ENCODE measurements around the gene P4HA2.
"Not testable (repeated sequence)": the region's sequence is repeated elsewhere in the genome, so short reads cannot be mapped to it uniquely, and the experiment has no call there.

P4HA2 gene

DNA sequence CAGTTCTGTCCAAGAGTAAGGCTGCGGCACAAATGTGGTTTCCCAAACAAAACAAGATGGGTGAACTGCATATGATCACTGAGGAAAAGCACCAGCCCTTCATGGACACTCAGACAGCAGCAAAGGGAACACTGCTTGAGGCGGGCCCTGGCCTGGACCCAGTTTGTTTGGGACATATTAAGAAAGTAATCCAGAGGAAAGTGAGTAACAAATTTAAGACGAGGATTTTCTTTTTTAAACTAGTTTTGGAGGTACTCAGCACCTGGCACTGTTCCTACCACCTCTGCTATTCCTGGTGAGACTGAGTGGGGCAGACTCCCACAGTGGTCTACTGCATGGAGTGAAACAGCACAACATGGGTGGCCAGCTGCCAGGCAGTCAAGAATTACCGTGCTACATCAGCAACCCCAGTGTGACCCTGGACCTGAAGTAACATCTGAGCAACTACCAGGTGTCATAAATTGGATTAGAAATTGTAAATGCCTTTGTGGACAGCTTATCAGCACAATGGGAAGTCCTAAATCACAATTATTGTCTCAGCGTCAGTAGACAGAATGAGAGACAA lies 28.5 kb downstream of the P4HA2 start:
- DNase-seq (ENCODE audit: low read depth, low spot score) = no peak

DNA sequence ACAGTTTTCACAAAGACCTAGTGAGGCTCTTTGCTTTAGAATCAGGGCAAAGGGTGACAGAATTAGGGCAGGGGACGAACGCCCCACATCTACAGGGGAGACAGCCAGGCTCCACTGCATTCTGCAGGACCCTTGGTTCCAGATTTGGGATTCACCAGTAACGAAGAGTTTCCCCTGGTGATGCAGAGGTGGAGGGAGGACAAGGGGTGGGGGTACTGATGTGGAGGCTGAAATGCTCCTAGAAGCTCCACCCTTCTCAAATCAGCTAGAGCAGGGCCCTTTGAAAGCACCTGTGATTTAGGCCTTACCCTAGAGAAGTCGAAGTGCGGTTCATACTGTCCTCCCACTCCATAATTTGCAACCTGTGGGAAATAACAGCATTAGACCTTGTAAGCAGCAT lies 29.1 kb downstream of the P4HA2 start:
- no peak for DNase-seq (ENCODE audit: low read depth, low spot score)

DNA sequence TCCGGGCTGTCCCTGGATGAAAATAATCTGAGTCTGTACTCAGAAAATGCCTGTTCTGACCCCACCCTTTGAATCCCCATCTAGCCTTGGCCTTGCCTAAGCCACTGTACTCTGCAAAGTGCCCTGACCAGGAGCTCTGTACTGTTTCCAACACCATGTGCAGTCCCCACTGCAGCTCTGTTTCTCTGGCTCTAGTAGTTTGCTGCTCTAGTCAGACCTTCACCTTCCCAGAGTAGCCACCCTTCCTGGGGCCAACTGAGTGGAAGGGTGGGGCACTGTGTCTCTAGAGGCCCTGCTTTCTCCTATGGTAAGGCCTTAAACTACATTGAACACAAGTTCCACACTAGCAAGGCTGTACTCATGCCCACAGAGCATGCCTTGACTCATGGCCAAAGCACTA lies 31.9 kb downstream of the P4HA2 start:
- DNase-seq (ENCODE audit: low read depth, low spot score) = no peak

DNA sequence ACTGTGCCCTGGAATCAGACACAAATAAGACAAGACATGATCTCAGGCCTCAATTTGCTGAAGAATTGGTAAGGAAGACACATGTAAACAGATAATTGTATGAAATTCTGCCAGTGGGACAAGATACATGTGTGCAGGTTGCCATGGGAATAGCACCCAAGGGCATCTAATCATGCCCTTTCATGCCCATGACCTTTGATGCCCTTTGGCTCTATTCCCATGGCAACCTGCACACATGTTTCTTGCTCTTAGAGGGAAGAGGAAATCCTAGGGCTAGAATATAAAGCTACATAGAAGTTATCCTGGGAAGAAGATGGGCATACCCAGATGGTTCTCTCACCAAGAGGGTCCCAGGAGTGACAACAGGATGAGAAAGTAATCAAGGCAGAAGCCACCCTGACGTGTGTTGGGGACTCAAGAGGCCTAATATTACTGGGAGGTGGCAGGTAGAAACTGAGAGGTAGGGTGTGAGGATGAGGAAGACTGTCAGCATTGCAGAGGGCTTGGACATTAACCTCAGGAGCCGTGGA lies 34.4 kb downstream of the P4HA2 start:
- DNase-seq (ENCODE audit: low read depth, low spot score) = no peak

DNA sequence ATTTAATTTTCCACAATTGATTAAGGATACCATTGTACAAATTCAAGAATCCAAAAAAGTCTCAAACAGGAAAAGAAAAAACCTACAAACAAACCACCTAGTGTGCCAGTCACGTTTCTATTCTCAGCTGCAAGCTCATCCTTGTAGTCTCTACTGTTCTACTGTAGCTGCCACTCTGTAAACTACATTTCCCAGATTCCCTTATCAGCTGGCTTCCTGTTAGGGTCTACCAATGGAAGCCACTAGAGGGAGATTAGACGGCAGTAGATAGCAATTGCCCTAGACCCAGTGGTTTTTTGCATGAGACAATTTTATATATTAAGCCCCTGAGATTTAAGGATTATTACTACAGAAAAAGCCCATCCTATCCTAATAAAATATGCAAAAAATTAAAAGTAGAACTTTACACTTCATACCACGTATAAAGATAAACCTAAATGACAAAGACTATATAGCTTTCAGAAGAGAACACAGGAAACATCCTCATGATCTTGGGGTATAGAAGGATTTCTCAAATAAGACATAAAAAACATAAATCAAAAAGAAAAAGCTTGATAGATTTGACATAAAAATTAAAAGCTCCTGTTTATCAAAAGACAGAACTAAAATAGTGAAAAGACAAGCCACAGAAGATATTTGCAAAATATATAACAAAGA lies 37.4 kb downstream of the P4HA2 start:
- no peak for DNase-seq (ENCODE audit: low read depth, low spot score)

DNA sequence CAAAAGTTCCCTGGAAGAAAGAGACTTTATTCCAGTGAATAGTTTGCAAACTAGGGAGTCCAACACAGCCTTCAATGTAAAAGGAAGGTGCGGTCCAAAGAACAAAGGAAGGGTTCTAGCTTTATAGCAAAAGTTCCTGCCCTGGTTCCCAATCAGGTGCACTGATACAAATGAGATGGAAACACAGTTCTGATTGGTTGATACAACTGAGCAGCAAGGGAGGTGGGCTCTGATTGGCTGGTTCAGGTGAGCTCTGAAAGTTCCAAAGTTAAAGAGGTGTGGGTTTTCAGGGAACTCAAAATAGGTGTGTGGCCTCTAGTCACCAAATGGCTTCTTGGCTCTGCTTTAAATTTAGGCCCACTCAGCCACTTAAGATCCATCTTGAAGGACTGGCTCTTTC lies 43.1 kb downstream of the P4HA2 start:
- no peak for DNase-seq (ENCODE audit: low read depth, low spot score)

DNA sequence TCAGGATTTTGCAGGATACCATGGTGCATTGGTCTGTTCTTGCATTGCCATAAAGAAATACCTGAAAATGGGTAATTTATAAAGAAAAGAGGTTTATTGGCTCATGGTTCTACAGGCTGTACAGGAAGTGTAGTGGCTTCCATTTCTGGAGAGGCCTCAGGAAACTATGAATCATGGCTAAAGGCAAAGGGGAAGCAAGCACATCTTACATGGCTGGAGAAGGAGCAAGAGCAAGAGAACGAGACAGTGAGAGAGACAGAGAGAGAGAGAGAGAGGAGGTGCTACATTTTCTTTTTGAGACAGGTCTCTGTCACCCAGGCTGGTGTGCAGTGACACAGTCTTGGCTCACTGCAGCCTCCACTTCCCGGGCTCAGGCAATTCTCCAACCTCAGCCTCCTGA lies 43.9 kb downstream of the P4HA2 start:
- no peak for DNase-seq (ENCODE audit: low read depth, low spot score)

DNA sequence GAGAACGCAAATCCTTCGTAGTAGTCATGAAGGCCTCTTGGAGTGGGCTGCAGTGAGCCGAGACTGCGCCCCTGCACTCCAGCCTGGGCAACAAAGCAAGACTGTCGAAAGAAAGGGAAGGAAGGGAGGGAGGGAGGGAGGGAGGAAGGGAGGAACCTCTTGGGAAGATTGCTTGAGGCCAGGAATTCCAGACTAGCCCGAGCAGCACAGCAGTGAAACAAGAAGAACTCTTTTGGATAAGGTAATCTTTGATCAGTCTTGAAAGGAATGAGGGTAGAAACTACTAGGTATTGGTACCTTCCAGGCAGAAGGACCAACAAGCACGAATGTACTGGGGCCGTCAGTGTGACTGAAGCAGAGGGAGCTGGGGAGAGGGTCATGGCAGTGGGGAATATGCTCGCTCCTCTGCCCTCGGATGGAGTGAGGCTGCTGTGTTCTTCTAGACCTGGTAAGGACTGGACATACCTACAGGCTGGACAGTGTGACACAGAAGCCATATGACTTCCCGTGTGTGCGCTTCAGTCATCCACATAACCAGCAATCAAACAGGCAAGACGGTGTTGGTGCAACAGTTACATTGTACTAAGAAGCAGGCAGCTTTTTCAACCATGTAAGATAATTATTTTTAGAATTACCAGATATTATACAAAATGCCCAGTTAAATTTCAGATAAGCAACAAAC lies 45.2 kb downstream of the P4HA2 start:
- no peak for DNase-seq (ENCODE audit: low read depth, low spot score)

DNA sequence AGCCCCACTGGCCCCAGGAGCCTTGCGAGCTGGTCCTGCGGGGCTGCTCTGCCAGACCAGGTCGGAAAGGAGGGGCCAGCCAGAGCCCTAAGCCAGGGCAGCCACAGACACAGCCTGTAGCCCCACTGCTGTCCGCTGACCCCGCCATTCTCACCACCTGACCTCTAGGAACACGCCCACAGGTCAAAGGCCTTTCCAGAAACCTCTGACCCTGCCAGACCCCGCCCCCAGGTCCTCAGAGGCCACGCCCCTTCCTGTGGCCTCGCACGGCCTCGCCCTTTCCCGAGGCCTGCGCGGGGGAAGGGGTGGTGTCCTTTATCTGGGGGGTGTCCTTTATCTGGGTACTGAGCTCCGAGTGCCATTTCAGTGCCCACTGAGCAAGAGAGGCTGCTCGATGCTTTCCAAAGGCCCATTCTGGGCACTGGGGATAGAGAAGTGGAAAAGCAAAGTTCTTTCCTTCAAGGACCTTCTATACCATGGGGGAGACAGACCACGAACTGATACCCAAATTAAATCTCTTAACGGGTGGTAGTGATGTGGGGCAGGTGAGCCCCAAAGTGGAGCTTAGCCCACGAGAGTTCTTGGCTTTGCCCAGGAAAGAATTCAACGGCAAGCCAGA lies 46.5 kb downstream of the P4HA2 start:
- DNase-seq (ENCODE audit: low read depth, low spot score) = no peak

DNA sequence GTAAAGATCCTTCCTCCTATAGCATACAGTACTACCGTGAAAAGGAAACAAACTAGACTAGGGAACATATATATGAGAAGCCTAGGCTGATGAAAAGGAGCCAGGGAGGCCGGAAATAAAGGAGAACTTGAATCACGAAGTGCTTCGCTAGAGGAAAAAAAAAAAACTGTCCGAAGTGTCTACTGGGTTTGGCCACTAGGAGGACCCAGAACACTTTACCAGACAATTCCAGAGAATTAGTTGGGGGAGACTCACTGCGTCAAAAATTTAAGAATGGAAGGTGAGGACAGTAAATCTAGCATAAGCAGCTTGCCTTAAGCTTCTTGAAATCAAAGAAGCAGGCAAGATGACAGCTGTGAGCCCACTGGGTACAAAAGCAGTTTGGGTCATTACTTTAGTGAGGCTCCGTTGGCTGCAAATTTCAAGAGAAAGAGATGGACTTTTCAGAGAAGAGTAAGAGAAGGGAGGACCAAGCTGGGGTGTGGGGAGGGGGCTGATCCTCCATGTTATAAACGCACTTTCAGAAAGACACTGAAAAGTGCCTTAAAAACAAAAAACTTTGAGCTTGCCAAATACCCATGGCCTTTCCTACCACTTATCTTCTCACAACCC lies 47.4 kb downstream of the P4HA2 start:
- DNase-seq (ENCODE audit: low read depth, low spot score) = no peak

DNA sequence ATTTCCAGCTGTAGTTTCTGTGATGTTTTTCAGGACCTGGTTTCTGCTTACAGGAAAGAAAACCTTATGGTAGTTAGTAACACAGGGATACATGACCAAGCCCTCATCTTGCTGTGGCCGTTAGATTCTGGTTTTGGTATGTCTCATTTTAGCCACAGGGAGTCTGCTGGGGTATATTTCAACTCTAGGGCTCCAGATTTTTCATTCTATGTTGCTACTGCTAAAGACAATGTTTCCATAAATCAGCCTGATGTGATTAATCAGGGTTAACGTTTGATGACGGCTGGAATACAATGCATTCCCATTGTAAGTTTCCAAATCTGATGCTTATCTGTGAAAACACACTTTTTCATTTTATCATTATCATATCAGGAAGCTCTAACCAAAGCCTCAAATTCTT lies 48.2 kb downstream of the P4HA2 start:
- no peak for DNase-seq (ENCODE audit: low read depth, low spot score)

DNA sequence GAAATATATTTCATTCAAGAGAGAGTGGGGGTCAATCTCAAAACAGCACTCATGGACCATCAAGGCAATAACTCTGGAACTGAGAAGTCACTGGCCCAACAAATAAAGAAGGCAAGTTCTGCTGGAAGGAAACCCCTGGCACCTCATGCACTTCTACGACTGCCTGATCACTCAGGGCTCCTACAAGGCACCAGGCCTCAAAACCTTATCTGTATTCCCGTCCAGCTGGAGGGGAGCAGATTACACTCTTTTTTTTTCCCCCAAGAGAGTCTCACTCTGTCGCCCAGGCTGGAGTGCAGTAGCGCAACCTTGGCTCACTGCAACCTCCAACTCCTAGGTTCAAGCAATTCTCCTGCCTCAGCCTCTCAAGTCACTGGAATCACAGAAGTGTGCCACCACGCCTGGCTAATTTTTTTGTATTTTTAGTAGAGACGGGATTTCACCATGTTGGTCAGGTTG lies 49.9 kb downstream of the P4HA2 start:
- DNase-seq (ENCODE audit: low read depth, low spot score) = no peak

DNA sequence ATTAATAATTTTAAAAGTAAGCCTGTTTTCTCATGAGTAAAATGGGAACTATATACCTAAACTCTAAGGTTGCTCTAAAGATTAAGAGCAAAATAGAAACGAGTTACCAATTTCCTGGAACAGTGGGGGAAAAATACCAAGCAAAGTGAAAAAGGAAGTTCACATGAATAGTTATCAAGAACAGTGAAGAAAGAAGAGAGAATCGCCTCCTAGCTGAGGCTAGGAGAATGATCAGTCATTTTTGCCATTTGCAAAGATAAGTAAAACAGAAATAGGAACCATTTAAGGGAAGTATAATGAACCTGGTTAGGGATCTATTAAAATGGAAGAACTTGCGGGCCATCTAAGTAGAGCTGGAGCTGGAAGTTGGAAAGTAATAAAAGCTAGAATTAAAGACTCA lies 50.7 kb downstream of the P4HA2 start:
- no peak for DNase-seq (ENCODE audit: low read depth, low spot score)

DNA sequence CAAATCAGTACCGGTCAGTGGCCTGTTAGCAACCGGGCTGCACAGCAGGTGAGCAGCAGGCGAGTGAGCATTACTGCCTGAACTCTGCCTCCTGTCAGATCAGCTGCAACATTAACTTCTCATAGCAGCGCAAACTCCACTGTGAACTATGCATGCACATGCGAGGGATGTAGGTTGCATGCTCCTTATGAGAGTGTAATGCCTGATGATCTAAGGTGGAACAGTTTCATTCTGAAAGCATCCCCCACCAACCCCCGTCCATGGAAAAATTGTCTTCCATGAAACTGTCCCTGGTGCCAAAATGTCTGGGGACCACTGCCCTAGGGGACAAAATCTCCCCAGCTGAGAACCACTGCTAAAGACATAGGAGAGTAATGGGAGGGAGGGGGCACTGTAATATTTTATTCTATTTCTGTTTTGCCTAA lies 51.1 kb downstream of the P4HA2 start:
- no peak for DNase-seq (ENCODE audit: low read depth, low spot score)

DNA sequence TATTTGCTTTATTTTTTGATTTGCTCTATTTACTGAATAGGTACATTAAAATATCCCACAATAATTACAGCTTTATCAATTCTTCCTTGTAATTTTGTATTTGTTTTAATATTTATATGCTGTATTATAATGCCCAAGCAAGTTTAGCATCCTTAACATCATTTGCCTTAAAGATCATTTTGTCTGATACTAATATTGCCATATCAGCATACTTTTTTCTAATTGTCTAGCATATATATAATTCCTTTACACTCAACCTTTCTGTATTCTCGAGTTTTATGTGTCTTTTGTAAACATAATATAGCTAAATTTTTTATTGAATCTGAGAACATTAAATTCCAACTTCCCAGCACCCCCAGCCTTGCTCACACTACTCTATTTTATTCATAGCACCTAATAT lies 64.7 kb downstream of the P4HA2 start:
- DNase-seq (ENCODE audit: low read depth, low spot score) = no peak

DNA sequence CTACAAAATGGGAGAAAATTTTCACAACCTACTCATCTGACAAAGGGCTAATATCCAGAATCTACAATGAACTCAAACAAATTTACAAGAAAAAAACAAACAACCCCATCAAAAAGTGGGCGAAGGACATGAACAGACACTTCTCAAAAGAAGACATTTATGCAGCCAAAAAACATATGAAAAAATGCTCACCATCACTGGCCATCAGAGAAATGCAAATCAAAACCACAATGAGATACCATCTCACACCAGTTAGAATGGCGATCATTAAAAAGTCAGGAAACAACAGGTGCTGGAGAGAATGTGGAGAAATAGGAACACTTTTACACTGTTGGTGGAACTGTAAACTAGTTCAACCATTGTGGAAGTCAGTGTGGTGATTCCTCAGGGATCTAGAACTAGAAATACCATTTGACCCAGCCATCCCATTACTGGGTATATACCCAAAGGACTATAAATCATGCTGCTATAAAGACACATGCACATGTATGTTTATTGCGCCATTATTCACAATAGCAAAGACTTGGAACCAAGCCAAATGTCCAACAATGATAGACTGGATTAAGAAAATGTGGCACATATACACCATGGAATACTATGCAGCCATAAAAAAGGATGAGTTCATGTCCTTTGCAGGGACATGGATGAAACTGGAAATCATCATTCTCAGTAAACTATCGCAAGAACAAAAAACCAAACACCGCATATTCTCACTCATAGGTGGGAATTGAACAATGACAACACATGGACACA lies 65.9 kb downstream of the P4HA2 start:
- DNase-seq (ENCODE audit: low read depth, low spot score) = not testable (repeated sequence)

DNA sequence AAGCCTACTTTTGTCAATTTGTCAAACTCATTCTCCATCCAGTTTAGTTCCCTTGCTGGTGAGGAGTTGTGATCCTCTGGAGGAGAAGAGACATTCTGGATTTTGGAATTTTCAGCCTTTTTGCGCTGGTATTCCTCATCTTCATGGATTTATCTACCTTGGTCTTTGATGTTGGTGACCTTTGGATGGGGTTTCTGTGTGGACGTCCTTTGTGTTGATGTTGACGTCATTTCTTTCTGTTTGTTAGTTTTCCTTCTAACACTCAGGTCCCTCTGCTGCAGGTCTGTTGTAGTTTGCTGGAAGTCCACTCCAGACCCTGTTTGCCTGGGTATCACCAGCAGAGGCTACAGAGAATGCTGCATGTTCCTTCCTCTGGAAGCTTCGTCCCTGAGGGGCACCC lies 71.2 kb downstream of the P4HA2 start:
- no peak for DNase-seq (ENCODE audit: low read depth, low spot score)

DNA sequence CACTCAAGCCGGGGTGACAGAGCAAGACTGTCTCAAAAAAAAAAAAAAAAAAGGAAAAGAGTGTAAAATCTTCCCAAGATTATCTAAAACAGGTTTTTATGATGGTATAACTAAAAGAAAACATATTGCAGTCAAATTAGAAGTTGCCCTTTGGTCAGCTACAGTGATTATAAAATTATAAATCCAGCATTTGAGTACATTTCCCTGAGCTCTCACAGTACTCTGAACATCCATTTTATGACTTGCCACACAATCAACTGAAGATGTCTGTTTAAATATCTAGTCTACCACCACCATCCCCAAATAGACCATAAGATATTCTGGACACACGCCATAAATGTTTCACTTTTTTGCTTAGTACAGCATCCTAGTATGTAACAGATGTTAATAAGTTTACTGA lies 77.1 kb downstream of the P4HA2 start:
- DNase-seq (ENCODE audit: low read depth, low spot score) = no peak

DNA sequence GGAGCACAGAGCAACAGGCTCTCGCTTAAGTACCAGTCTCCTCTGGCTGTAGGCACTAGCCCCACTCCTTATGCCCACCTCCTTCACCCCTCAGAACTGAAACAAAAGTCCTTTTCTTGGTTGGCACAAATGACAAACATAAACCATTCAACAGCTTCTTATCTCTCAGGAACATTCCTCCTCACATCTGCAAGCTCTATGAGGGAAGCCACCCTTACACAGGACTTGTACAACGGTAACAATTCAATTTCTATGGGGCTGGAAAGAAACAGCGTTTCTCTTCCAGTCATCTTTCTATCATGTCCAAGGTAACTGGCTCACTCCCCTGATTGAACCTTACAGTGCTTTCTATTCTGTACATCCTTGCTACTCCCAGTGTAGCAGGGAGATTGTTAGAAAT lies 80.0 kb downstream of the P4HA2 start:
- DNase-seq (ENCODE audit: low read depth, low spot score) = no peak

DNA sequence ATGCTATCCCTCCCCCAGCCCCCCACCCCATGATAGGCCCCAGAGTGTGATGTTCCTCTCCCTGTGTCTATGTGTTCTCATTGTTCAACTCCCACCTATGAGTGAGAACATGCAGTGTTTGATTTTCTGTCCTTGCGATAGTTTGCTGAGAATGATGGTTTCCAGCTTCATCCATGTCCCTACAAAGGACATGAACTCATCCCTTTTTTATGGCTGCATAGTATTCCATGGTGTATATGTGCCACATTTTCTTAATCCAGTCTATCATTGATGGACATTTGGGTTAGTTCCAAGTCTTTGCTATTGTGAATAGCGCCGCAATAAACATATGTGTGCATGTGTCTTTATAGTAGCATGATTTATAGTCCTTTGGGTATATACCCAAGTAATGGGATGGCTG lies 82.3 kb downstream of the P4HA2 start:
- not testable (repeated sequence) for DNase-seq (ENCODE audit: low read depth, low spot score)

DNA sequence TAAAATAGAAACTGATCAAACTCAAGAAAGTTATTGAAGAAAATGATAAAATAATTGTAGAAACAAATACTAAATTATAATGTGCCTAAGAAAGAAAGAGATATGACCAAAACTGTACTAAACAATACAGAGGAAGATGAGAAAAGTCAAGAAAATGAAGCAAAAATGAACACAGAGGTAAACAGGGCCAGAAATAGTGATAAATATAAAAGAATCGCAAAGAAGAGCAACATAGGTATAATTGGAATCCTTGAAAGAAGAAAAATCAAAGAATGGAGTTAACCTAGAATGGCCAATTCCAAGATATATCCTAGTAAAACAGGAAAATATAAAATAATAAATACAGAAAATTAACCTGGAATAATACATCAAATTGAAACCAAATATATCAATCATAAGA lies 84.5 kb downstream of the P4HA2 start:
- DNase-seq (ENCODE audit: low read depth, low spot score) = no peak

All from activated naive CD8-positive, alpha-beta T cell treated with anti-CD3 and anti-CD28 coated beads, Interleukin-2, amount 50 U/mL, for 16 hours (primary cell).